ENCODE measurements around the gene TPK1.
A peak's percentile ranks its signal among the peaks of the same experiment; 100 is the strongest.

The TPK1 gene

GRCh38 chr7:144494355-144494754, 341.5 kb downstream of the TPK1 start:
- TF ChIP-seq CTCF (IDR thresholded peaks at IDR 0.05; ENCODE audit: low read depth, low read length): no peak
- DNase-seq (ENCODE audit: low read depth in 2 of 2): no peak
- H3K4me3 ChIP-seq (replicated peaks in 1 of 2; ENCODE audit: low read depth in 2 of 2, low read length in 2 of 2): no peak overlapping the region

- DNase-seq (ENCODE audit: low read depth in 2 of 2): no peak
- no peak for TF ChIP-seq CTCF (IDR thresholded peaks at IDR 0.05; ENCODE audit: low read depth, low read length)
- no peak overlapping the region for H3K4me3 ChIP-seq (replicated peaks in 1 of 2; ENCODE audit: low read depth in 2 of 2, low read length in 2 of 2)
These were observed 346.3 kb downstream of the TPK1 start for GRCh38 chr7:144489504-144489903.

- TF ChIP-seq CTCF (IDR thresholded peaks at IDR 0.05; ENCODE audit: low read depth, low read length): no peak
- H3K4me3 ChIP-seq (replicated peaks in 1 of 2; ENCODE audit: low read depth in 2 of 2, low read length in 2 of 2): no peak overlapping the region
- DNase-seq (ENCODE audit: low read depth in 2 of 2): no peak
These were observed 346.9 kb downstream of the TPK1 start for GRCh38 chr7:144488977-144489376.

- no peak overlapping the region for H3K4me3 ChIP-seq (replicated peaks in 1 of 2; ENCODE audit: low read depth in 2 of 2, low read length in 2 of 2)
- no peak for TF ChIP-seq CTCF (IDR thresholded peaks at IDR 0.05; ENCODE audit: low read depth, low read length)
- no peak for DNase-seq (ENCODE audit: low read depth in 2 of 2)
These were observed 348.0 kb downstream of the TPK1 start for GRCh38 chr7:144487901-144488300.

GRCh38 chr7:144484445-144484844, 351.4 kb downstream of the TPK1 start:
- DNase-seq (ENCODE audit: low read depth in 2 of 2): no peak
- H3K4me3 ChIP-seq (replicated peaks in 1 of 2; ENCODE audit: low read depth in 2 of 2, low read length in 2 of 2): no peak overlapping the region
- no peak for TF ChIP-seq CTCF (IDR thresholded peaks at IDR 0.05; ENCODE audit: low read depth, low read length)

GRCh38 chr7:144483189-144483588, 352.7 kb downstream of the TPK1 start:
- DNase-seq (ENCODE audit: low read depth in 2 of 2): peak in 1 of 2 donors; percentile 5
- no peak overlapping the region for H3K4me3 ChIP-seq (replicated peaks in 1 of 2; ENCODE audit: low read depth in 2 of 2, low read length in 2 of 2)
- TF ChIP-seq CTCF (IDR thresholded peaks at IDR 0.05; ENCODE audit: low read depth, low read length): no peak

GRCh38 chr7:144481833-144482232, 354.0 kb downstream of the TPK1 start:
- no peak for TF ChIP-seq CTCF (IDR thresholded peaks at IDR 0.05; ENCODE audit: low read depth, low read length)
- no peak overlapping the region for H3K4me3 ChIP-seq (replicated peaks in 1 of 2; ENCODE audit: low read depth in 2 of 2, low read length in 2 of 2)
- DNase-seq (ENCODE audit: low read depth in 2 of 2): peak in 1 of 2 donors; percentile 18

All from cardiac fibroblast (primary cell).